ENCODE measurements around the gene RB1. TPM values are rescaled to one million over a fixed set of nuclear protein-coding genes. Genes with fewer than 3 reads are reported as not detected.
"Not testable (repeated sequence)": the region's sequence is repeated elsewhere in the genome, so short reads cannot be mapped to it uniquely, and the experiment has no call there.

RB1 gene
- total RNA-seq, 4 donors from 2014 or later, result 18.2 to 79.2 (median 22.7) TPM

DNA sequence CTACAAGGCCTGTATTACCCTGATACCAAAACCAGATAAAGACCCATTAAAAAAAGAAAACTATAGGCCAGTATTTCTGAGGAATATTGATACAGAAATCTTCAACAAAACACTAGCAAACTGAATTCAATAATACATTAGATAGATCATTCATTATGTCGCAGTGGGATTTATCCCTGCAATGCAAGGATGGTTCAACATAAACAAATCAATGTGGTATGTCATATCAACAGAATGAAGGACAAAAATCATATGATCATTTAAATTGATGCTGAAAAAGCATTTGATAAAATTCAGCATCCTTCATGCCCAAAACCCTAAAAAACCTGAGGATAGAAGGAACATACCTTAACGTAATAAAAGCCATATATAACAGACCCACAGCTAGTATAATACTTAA is 50.0 kb downstream of the RB1 start:
- TF ChIP-seq, protein P1, sequence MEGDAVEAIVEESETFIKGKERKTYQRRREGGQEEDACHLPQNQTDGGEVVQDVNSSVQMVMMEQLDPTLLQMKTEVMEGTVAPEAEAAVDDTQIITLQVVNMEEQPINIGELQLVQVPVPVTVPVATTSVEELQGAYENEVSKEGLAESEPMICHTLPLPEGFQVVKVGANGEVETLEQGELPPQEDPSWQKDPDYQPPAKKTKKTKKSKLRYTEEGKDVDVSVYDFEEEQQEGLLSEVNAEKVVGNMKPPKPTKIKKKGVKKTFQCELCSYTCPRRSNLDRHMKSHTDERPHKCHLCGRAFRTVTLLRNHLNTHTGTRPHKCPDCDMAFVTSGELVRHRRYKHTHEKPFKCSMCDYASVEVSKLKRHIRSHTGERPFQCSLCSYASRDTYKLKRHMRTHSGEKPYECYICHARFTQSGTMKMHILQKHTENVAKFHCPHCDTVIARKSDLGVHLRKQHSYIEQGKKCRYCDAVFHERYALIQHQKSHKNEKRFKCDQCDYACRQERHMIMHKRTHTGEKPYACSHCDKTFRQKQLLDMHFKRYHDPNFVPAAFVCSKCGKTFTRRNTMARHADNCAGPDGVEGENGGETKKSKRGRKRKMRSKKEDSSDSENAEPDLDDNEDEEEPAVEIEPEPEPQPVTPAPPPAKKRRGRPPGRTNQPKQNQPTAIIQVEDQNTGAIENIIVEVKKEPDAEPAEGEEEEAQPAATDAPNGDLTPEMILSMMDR (IDR thresholded peaks at IDR 0.05), result no peak
- no peak for TF ChIP-seq POLR2A (IDR thresholded peaks at IDR 0.05)
- Histone ChIP-seq H3K4me1 (no peaks in the 10 kb centered on the region), H3K4me3 (no peak overlapping the region), H3K9me3 (no peaks in the 10 kb centered on the region), H3K27me3 (no peaks in the 10 kb centered on the region), H3K27ac (no peak overlapping the region), H3K36me3 (peaks cover 0 to 16% (median 0%) of the 10 kb centered on the region in 3 donors)
- DNase-seq, result no peak

DNA sequence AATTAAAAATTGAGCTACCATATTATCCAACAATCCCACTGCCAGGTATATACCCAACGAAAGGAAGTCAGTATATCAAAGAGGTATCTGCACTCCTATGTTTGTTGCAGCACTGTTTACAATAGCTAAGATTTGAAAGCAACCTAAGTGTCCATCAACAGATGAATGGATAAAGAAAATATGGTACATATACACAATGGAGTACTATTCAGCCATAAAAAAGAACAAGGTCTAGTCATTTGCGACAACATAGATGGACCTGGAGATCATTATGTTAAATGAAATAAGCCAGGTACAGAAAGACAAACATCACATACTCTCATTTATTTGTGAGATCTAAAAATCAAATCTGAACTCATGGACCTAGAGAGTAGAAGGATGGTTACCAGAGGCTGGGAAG is 52.0 kb downstream of the RB1 start:
- not testable (repeated sequence) for H3K4me1 ChIP-seq, H3K36me3 ChIP-seq, H3K27me3 ChIP-seq, DNase-seq, H3K4me3 ChIP-seq, H3K27ac ChIP-seq, H3K9me3 ChIP-seq

DNA sequence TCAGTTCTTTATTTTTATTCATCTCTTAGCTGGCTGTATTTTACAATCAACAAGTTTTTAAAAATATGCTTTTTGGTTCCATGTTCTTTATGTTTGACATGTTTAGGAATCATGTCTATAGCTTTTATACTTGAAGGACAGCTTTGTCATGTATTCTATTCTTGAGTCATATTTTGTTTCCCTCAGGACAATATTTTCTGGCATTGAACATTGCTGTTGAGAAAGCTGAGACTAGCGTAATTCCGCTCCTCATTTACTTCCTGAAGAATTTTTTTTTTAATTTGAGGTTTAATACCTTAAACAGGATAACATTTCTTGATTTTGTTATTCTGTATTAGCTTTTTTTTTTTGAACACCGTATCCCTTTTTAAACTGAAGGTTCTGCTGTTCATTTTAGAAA is 53.2 kb downstream of the RB1 start:
- DNase-seq, result no peak
- H3K9me3 ChIP-seq, result no peaks in the 10 kb centered on the region
- no peaks in the 10 kb centered on the region for H3K36me3 ChIP-seq
- no peak overlapping the region for H3K27ac ChIP-seq
- no peak overlapping the region for H3K4me3 ChIP-seq
- H3K4me1 ChIP-seq, result no peaks in the 10 kb centered on the region
- no peak for TF ChIP-seq POLR2A (IDR thresholded peaks at IDR 0.05)
- TF ChIP-seq, protein P1 (IDR thresholded peaks at IDR 0.05), result no peak
- H3K27me3 ChIP-seq, result no peaks in the 10 kb centered on the region

DNA sequence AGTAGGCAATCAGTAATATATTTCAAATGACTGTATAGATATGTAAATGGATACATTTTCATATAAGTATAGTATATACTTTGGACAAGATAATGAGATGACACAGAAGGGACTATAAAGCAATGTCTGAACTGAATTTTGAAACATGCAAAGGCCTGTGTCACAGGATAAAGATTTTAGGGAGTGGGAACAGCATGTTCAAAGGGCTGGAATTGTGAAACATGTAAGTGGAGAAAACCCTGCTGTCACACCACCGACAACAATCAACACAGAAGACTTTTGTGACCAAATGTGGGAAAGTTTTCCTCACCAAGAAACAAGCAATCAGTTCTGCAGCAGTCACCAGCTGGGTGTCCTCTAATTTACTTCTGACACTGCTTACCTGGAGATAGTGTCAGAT is 66.4 kb downstream of the RB1 start:
- Histone ChIP-seq H3K4me1 (no peaks in the 10 kb centered on the region), H3K9me3 (no peaks in the 10 kb centered on the region), H3K36me3 (peaks cover 0 to 7% (median 0%) of the 10 kb centered on the region in 3 donors), H3K27ac (no peak overlapping the region), H3K4me3 (no peak overlapping the region), H3K27me3 (no peaks in the 10 kb centered on the region)
- DNase-seq, result no peak
- TF ChIP-seq, protein P1 (IDR thresholded peaks at IDR 0.05), result no peak
- TF ChIP-seq POLR2A (IDR thresholded peaks at IDR 0.05), result no peak

DNA sequence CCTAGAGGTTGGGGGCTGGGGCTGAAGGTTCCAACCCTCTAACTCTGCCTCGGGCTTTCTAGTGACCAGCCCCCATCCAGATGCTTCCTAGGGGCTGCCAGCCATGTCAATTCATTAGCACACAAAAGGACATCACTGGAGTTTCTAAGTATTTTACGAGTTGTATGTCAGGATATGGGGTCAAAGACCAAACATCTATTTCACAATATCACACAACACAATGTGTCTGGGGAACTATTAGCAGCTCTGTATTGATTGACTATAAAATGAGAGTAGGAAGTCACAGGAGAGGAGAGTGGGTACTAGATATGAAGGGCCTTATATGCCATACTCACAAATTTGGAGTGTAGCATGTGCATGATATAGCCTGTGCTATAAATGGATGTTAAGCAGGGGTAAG is 67.3 kb downstream of the RB1 start:
- H3K36me3 ChIP-seq, result peaks cover 0 to 8% (median 0%) of the 10 kb centered on the region in 3 donors
- TF ChIP-seq, protein P1 (IDR thresholded peaks at IDR 0.05), result no peak
- TF ChIP-seq POLR2A (IDR thresholded peaks at IDR 0.05), result no peak
- H3K4me3 ChIP-seq, result no peak overlapping the region
- no peaks in the 10 kb centered on the region for H3K9me3 ChIP-seq
- H3K27me3 ChIP-seq, result no peaks in the 10 kb centered on the region
- no peak overlapping the region for H3K27ac ChIP-seq
- DNase-seq, result no peak
- H3K4me1 ChIP-seq, result no peaks in the 10 kb centered on the region

DNA sequence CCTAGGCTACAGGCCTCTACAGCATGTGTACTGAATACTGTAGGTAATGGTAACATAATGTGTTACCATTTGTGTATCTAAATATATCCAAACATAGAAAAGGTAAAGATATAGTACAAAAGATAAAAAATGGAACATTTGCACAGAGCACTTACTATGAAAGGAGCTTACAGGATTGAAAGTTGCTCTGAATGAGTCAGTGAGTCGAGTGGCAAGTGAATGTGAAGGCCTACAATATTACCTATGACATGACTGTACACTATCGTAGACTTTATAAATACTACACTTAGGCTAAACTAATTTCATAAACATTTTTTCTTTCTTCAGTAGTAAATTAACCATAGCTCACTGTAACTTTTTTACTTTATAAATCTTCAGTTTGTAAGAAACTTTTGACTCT is 74.3 kb downstream of the RB1 start:
- H3K27me3 ChIP-seq, result no peaks in the 10 kb centered on the region
- H3K4me3 ChIP-seq, result no peak overlapping the region
- no peaks in the 10 kb centered on the region for H3K4me1 ChIP-seq
- no peak overlapping the region for H3K27ac ChIP-seq
- DNase-seq, result no peak
- TF ChIP-seq POLR2A (IDR thresholded peaks at IDR 0.05), result no peak
- TF ChIP-seq, protein P1 (IDR thresholded peaks at IDR 0.05), result no peak
- peaks cover 0 to 20% (median 0%) of the 10 kb centered on the region in 3 donors for H3K36me3 ChIP-seq
- H3K9me3 ChIP-seq, result no peaks in the 10 kb centered on the region

Measured in Peyer's patch (tissue), 4 donors.